Measurements from ENCODE around the gene COL23A1.

COL23A1 gene

DNA sequence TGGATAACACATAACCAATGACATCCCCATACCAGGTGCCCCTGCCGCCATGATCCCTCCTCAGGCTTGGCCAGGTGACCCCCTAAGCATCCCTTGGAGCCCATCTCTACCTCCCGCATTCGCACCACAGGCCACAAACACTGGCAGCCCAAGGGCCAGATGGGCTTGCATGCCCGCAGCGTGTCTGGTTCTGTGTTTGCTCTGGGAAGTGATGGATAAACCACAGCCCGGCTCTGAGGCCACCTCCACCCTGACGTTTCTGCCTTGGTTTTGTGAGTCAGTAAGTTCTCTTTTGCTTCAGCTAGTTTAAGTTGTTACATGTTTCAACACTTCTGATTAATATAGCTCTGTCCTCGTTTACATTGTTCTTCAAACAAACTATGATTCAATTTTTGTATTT, 185.2 kb downstream of the COL23A1 start:
- Histone ChIP-seq H3K27ac (peak overlapping the region; percentile 4), H3K4me3 (ENCODE audit: low read depth in 1 of 2, low read length in 1 of 2) (no peak overlapping the region), H3K4me1 (ENCODE audit: control insufficient read depth in 1 of 2, insufficient read depth in 1 of 2, low read depth in 1 of 2, low read length in 1 of 2) (peaks cover 15 to 19% of the 10 kb centered on the region in 2 experiments), H3K36me3 (no peaks in the 10 kb centered on the region), H3K27me3 (no peaks in the 10 kb centered on the region), H3K9me3 (no peaks in the 10 kb centered on the region)
- TF ChIP-seq, protein P1, sequence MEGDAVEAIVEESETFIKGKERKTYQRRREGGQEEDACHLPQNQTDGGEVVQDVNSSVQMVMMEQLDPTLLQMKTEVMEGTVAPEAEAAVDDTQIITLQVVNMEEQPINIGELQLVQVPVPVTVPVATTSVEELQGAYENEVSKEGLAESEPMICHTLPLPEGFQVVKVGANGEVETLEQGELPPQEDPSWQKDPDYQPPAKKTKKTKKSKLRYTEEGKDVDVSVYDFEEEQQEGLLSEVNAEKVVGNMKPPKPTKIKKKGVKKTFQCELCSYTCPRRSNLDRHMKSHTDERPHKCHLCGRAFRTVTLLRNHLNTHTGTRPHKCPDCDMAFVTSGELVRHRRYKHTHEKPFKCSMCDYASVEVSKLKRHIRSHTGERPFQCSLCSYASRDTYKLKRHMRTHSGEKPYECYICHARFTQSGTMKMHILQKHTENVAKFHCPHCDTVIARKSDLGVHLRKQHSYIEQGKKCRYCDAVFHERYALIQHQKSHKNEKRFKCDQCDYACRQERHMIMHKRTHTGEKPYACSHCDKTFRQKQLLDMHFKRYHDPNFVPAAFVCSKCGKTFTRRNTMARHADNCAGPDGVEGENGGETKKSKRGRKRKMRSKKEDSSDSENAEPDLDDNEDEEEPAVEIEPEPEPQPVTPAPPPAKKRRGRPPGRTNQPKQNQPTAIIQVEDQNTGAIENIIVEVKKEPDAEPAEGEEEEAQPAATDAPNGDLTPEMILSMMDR (IDR thresholded peaks at IDR 0.05) = no peak

DNA sequence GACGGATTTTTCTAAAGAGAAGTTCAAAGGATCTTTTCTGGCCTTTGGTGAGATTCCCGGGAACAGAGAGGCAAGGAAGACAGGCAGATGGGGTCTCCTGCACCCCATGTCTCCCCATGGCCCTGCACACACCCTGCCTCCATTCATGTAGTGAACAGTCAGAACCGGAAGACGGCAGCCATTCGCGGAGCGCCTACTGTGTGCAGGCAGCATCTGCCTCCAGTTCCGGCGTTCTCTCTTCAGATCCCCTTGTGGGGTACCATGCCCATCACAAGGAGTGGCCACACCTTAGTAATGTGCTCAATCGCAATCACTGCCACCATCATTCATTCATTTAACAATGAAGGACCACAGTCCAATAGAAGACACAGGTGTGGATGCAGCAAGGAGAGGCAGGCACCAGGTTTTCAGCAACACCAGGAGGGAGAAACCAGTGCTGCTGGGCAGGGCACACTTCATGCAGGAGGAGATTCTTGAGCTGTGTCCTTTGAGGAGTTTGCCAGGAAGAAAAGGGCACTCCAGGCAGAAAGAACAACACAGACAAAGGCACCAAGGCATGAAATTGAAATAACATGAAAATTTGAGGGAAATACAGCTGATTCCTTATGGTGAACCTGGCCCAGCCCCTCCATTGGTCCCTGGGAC, 186.1 kb downstream of the COL23A1 start:
- TF ChIP-seq, protein P1 (IDR thresholded peaks at IDR 0.05) = no peak
- Histone ChIP-seq H3K27me3 (no peaks in the 10 kb centered on the region), H3K9me3 (no peaks in the 10 kb centered on the region)

DNA sequence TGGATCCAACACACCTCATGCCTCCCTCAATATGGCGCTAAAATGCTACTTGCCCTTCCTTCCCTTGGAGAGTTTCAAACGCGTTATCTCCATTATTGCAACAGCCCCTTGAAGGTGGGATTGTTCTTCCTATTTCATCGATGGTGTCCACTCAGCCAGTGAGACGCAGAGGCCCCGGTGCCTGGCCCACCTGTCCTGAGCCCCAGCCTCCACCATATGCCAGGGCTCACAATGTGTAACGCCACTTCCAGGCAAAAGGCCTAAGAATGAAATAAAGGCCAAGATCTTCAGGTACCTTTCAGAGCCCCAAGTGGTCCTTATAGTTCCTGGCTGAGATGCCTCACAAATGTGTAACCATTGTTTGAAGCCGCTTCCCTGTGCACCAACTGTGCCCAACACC, 186.8 kb downstream of the COL23A1 start:
- Histone ChIP-seq H3K27ac (no peak overlapping the region), H3K36me3 (no peaks in the 10 kb centered on the region), H3K9me3 (no peaks in the 10 kb centered on the region), H3K4me1 (ENCODE audit: control insufficient read depth in 1 of 2, insufficient read depth in 1 of 2, low read depth in 1 of 2, low read length in 1 of 2) (peaks cover 5 to 8% of the 10 kb centered on the region in 2 experiments), H3K4me3 (ENCODE audit: low read depth in 1 of 2, low read length in 1 of 2) (no peak overlapping the region), H3K27me3 (no peaks in the 10 kb centered on the region)
- TF ChIP-seq, protein P1 (IDR thresholded peaks at IDR 0.05) = no peak

More for the DNA sequence above, 186.1 kb downstream of the COL23A1 start:
- no peak overlapping the region for H3K4me3 ChIP-seq (ENCODE audit: low read depth in 1 of 2, low read length in 1 of 2)
- peaks cover 6 to 10% of the 10 kb centered on the region in 2 experiments for H3K4me1 ChIP-seq (ENCODE audit: control insufficient read depth in 1 of 2, insufficient read depth in 1 of 2, low read depth in 1 of 2, low read length in 1 of 2)
- H3K36me3 ChIP-seq = no peaks in the 10 kb centered on the region
- H3K27ac ChIP-seq = no peak overlapping the region

DNA sequence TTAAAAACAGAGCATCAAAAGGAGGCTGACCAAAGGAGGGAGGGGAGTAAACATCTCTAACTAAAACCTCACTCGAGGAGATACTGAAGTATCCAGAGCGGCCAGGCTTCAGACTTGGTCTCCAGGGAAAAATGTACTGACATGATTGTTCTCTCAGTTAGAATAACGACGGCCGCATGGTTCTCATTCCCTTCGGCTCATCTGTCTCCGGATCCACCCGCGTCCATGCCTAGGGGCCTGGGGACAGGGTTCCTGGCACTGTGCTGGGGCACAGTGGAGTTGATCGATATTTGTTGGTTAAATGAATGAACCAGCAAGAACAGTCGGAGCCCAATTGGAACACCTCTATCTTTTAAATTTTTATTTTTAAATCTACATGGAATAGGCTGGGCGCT, 190.5 kb downstream of the COL23A1 start:
- H3K36me3 ChIP-seq = no peaks in the 10 kb centered on the region
- H3K27me3 ChIP-seq = no peaks in the 10 kb centered on the region
- H3K27ac ChIP-seq = no peak overlapping the region
- TF ChIP-seq, protein P1 (IDR thresholded peaks at IDR 0.05) = no peak
- peaks cover 14 to 15% of the 10 kb centered on the region in 2 experiments for H3K4me1 ChIP-seq (ENCODE audit: control insufficient read depth in 1 of 2, insufficient read depth in 1 of 2, low read depth in 1 of 2, low read length in 1 of 2)
- no peaks in the 10 kb centered on the region for H3K9me3 ChIP-seq
- no peak overlapping the region for H3K4me3 ChIP-seq (ENCODE audit: low read depth in 1 of 2, low read length in 1 of 2)

DNA sequence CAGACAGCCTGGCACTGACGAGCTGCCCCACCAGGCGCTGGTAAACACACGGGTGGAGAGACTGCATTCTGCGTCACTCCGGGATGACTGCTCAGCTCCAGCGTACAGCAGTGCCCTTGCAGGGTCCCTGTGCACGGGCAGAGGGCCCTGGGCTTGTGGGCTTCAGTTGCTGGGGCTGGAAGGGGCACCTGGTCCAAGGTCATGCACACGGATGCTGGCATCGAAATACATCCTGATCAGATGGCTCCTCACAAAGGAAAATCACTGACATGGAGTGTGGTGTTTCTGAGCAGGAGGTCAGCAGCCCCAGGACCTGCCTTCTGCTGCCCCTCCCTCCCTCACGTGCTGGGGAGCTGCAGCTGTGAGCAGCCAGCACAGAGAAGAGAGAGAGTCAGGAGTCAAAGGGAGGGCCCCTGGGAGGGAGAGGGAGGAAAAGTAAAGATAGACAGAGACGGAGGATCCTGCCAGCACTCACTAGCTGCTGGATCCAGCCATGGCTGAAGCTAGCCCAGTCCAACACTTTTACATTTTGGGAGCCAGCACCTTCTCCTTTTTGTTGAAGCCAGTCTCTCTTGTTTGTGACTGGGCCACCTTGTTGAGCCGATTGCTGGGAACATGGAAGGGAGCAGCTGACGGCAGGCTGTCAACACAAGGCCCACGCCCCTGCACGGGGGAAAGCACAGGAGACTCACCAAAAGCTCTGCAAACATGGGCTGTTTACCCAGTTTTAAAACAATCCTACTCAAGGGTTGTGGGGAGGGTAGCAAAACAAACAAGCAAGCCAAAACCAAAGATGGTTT, 191.1 kb downstream of the COL23A1 start:
- Histone ChIP-seq H3K36me3 (no peaks in the 10 kb centered on the region), H3K9me3 (no peaks in the 10 kb centered on the region), H3K4me3 (ENCODE audit: low read depth in 1 of 2, low read length in 1 of 2) (no peak overlapping the region), H3K27ac (no peak overlapping the region), H3K27me3 (no peaks in the 10 kb centered on the region), H3K4me1 (ENCODE audit: control insufficient read depth in 1 of 2, insufficient read depth in 1 of 2, low read depth in 1 of 2, low read length in 1 of 2) (peaks cover 19 to 20% of the 10 kb centered on the region in 2 experiments)
- TF ChIP-seq, protein P1 (IDR thresholded peaks at IDR 0.05) = no peak

All from neutrophil (primary cell).